ENCODE results near the gene MRPL52.
"Not testable (repeated sequence)": the region's sequence is repeated elsewhere in the genome, so short reads cannot be mapped to it uniquely, and the experiment has no call there.

MRPL52 gene

DNA sequence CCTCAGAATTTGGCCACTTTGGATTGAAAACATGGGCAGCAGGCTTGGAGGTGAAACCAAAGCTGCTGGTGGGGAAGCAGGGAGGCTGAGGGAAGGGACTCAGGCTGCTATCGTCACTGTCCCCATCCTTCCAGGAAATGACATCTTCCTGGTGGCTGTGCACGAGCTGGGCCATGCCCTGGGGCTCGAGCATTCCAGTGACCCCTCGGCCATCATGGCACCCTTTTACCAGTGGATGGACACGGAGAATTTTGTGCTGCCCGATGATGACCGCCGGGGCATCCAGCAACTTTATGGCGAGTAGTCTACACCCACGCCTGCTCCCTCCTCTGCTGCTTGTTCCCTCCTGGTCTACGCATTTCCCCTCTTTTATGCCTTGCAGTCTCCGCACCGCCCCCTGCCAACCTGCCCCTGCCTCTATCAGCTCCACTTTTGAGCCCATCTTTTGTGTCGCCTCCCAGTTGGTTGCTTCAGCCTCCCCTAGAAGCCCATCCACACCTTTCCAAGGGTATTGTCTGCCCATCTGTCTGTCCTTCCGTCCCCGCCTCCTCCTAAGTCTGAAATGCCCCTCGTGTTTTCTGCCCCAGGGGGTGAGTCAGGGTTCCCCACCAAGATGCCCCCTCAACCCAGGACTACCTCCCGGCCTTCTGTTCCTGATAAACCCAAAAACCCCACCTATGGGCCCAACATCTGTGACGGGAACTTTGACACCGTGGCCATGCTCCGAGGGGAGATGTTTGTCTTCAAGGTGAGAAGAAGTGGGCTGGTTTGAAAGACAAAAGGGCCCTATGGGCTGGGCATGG, 13.6 kb downstream of the MRPL52 start:
- no peaks in the 10 kb centered on the region for H3K36me3 Mint-ChIP-seq
- H3K4me1 Mint-ChIP-seq = peaks cover 4% of the 10 kb centered on the region
- H3K9me3 Mint-ChIP-seq = no peaks in the 10 kb centered on the region
- H3K27me3 Mint-ChIP-seq = no peaks in the 10 kb centered on the region
- H3K4me3 Mint-ChIP-seq = no peak overlapping the region
- H3K27ac Mint-ChIP-seq = peak overlapping the region; percentile 77

DNA sequence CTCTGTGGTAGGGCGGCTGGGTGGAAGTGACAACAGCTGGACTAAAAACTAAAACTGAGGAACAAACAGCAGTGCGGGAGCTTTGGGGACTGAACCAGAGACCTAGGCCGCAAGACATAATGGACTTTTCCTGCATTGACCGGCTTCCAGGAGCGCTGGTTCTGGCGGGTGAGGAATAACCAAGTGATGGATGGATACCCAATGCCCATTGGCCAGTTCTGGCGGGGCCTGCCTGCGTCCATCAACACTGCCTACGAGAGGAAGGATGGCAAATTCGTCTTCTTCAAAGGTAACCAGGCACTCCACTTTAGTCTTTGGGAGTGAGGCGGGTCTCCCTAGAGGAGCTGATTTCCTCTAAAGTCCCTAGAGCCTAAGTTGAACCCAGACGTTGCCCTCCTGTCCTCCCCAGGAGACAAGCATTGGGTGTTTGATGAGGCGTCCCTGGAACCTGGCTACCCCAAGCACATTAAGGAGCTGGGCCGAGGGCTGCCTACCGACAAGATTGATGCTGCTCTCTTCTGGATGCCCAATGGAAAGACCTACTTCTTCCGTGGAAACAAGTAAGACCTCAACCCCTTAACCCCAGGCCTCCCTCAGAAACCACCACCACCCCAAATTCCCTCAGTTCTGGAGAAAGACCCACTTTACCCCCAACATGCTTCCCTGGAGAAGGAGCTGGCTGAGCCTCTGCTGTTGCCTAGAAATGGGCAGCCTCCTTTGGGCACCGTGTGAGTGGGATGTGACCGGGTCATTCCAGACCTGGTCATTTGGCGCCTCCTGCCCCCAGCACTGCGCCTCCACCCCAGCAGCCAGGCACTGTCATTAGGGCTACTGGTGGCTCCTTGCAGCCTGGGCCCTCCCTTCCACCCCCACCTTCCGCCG, 14.8 kb downstream of the MRPL52 start:
- H3K27me3 Mint-ChIP-seq = no peaks in the 10 kb centered on the region
- no peaks in the 10 kb centered on the region for H3K4me1 Mint-ChIP-seq
- H3K9me3 Mint-ChIP-seq = no peaks in the 10 kb centered on the region
- no peak overlapping the region for H3K4me3 Mint-ChIP-seq
- H3K36me3 Mint-ChIP-seq = no peaks in the 10 kb centered on the region
- H3K27ac Mint-ChIP-seq = no peak overlapping the region

GRCh38 chr14:22845103-22845394, 15.4 kb downstream of the MRPL52 start:
- Mint-ChIP-seq H3K4me3 (no peak overlapping the region), H3K9me3 (no peaks in the 10 kb centered on the region), H3K4me1 (no peaks in the 10 kb centered on the region), H3K27me3 (no peaks in the 10 kb centered on the region), H3K27ac (no peak overlapping the region), H3K36me3 (no peaks in the 10 kb centered on the region)

DNA sequence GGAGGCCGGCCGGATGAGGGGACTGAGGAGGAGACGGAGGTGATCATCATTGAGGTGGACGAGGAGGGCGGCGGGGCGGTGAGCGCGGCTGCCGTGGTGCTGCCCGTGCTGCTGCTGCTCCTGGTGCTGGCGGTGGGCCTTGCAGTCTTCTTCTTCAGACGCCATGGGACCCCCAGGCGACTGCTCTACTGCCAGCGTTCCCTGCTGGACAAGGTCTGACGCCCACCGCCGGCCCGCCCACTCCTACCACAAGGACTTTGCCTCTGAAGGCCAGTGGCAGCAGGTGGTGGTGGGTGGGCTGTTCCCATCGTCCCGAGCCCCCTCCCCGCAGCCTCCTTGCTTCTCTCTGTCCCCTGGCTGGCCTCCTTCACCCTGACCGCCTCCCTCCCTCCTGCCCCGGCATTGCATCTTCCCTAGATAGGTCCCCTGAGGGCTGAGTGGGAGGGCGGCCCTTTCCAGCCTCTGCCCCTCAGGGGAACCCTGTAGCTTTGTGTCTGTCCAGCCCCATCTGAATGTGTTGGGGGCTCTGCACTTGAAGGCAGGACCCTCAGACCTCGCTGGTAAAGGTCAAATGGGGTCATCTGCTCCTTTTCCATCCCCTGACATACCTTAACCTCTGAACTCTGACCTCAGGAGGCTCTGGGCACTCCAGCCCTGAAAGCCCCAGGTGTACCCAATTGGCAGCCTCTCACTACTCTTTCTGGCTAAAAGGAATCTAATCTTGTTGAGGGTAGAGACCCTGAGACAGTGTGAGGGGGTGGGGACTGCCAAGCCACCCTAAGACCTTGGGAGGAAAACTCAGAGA, 16.3 kb downstream of the MRPL52 start:
- Mint-ChIP-seq H3K4me1 (no peaks in the 10 kb centered on the region), H3K27ac (peak overlapping the region; percentile 38), H3K36me3 (no peaks in the 10 kb centered on the region), H3K9me3 (no peaks in the 10 kb centered on the region), H3K4me3 (no peak overlapping the region), H3K27me3 (no peaks in the 10 kb centered on the region)

GRCh38 chr14:22846811-22847307, 17.2 kb downstream of the MRPL52 start:
- Mint-ChIP-seq H3K27ac (no peak overlapping the region), H3K4me1 (no peaks in the 10 kb centered on the region), H3K27me3 (no peaks in the 10 kb centered on the region), H3K36me3 (no peaks in the 10 kb centered on the region), H3K9me3 (no peaks in the 10 kb centered on the region), H3K4me3 (peak overlapping the region; percentile 11)

DNA sequence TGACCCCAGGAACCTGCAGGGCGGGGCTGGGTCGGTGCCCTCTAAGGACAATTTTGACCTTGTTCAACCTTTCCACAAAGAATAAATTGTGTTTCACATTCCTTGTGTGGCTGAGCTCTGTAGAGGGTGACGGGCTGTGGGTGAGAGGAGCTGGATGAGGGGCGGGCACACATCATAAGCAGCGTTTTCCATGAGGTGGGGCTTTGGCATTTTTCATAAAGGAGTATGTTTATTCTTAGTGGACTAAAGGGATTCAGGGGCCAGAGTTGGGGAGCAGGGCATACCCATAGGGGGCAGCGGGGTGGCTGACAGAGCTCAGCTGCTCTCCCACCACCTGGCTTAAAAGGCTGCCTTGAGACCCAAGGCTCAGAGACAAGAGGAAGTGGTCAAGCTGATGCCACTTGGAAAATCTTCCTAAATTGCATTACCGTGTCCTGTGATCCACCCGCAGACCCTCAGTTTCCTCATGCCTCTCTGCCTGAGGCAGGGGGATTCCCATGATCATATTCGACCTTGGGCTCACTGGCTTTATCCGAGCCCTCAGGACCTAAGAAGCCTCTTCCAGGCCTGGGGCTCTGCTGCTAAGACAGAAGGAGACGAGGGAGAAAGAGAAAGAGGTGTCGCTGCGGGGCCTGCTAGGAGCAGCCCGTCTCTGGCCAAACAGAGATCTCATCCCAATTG, 18.1 kb downstream of the MRPL52 start:
- H3K4me3 Mint-ChIP-seq = no peak overlapping the region
- no peaks in the 10 kb centered on the region for H3K9me3 Mint-ChIP-seq
- no peaks in the 10 kb centered on the region for H3K27me3 Mint-ChIP-seq
- H3K4me1 Mint-ChIP-seq = peaks cover 2% of the 10 kb centered on the region
- H3K27ac Mint-ChIP-seq = no peak overlapping the region
- no peaks in the 10 kb centered on the region for H3K36me3 Mint-ChIP-seq

- Mint-ChIP-seq H3K36me3 (no peaks in the 10 kb centered on the region), H3K4me1 (peaks cover 4% of the 10 kb centered on the region), H3K27me3 (no peaks in the 10 kb centered on the region), H3K4me3 (no peak overlapping the region), H3K27ac (no peak overlapping the region), H3K9me3 (no peaks in the 10 kb centered on the region)
Observed at GRCh38 chr14:22848351-22849164, 18.9 kb downstream of the MRPL52 start.

DNA sequence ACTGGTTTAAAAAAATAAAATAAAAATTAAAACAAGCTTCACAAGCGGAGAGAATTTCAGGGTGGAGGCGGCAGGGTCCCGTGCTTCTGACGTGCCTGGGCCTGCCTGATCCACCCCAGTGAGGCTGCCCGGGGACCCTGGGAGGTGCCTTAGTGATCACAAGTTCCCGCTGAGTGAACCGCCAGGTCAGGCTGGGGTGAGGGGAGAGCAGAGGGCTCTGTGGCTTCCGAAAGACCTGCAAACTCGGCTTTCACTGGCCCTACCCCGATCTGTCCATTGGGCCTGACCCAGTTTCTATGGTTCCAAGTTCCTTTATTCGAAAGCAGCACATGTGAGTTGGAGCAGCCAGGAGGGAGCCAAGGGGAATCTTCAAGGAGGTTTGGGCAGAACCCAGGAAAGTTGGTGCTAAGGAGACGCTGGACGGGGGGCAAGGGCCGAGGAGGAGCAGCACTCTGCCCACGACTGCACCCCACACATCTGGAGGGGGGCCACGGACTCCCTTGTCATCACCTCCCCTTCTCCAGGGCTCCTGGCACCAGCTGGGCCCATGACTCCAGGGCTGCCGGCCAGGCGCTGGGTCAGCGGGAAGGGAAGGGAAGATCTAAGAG, 19.6 kb downstream of the MRPL52 start:
- H3K9me3 Mint-ChIP-seq = no peaks in the 10 kb centered on the region
- H3K27me3 Mint-ChIP-seq = no peaks in the 10 kb centered on the region
- H3K4me1 Mint-ChIP-seq = peaks cover 4% of the 10 kb centered on the region
- H3K4me3 Mint-ChIP-seq = no peak overlapping the region
- no peaks in the 10 kb centered on the region for H3K36me3 Mint-ChIP-seq
- H3K27ac Mint-ChIP-seq = no peak overlapping the region

DNA sequence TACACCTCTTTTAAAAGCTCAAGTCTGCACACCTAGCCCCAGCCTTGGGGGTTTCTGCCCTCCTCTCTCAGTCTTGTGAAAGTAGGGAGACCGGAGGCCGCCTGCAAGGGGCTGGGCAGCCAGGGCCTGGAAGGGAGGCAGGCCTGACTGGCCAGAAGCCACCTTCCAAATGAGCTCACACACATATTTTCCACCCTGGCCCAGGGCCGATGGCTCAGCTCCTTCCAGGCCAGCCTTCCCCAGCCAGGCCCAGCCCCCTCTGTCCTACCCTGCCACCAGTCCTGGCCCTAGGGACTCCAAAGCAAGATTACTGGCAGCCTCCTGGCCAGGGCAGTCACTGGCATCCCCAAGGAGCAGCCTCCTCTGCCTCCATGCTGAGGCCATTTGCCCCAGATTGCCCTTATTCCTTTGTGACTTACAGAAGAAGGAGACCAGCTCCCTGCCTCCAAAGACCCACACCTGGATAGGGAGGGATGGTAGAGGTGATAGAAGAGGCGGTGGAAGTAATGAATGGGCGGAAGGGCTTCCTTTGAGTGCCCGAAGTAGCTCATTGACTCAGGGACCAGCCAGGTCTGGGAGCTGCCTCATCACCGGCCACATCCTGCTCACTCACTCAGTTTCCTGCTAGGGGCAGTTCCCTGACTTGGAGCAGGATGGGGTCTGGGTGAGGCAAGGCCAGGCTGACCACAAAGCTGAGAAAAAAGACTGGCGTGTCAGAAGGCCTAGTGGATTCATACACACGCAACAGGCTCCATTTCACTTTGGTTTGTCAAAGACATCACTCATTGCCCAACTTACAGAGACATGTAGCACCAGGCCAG, 21.5 kb downstream of the MRPL52 start:
- H3K4me3 Mint-ChIP-seq = no peak overlapping the region
- H3K9me3 Mint-ChIP-seq = no peaks in the 10 kb centered on the region
- H3K27me3 Mint-ChIP-seq = no peaks in the 10 kb centered on the region
- H3K27ac Mint-ChIP-seq = no peak overlapping the region
- H3K4me1 Mint-ChIP-seq = peaks cover 6% of the 10 kb centered on the region
- H3K36me3 Mint-ChIP-seq = no peaks in the 10 kb centered on the region

DNA sequence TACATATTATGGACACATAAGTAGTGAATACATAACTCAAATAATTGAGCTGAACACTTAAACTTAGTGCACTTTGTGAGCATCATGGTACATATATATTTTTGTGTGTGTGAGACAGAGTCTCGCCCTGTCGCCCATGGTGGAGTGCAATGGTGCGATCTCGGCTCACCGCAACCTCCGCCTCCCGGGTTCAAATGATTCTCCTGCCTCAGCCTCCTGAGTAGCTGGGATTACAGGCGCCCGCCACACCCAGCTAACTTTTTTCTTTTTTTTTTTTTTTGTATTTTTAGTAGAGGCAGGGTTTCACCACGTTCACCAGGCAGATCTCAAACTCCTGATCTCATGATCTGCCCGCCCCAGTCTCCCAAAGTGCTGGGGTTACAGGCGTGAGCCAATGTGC, 22.5 kb downstream of the MRPL52 start:
- not testable (repeated sequence) for H3K9me3 Mint-ChIP-seq, H3K27ac Mint-ChIP-seq

DNA sequence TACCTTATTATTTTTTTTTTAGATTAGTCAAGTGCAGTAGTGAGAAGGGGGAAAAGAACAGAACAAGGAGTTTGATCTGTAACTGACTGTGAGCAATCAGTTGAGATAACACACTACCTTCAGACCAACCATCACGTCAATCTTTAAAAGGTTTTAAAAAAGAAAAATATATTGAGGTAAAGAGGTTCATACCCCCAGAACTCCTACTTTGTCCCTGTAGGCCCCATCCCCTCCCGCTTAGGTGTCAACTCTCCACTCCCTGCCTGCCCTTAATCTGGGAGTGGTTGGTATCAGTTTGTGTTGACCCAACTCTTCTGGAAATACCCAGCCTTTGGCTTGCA, 22.9 kb downstream of the MRPL52 start:
- H3K27ac Mint-ChIP-seq = no peak overlapping the region
- peaks cover 13% of the 10 kb centered on the region for H3K4me1 Mint-ChIP-seq
- no peak overlapping the region for H3K4me3 Mint-ChIP-seq
- H3K9me3 Mint-ChIP-seq = no peaks in the 10 kb centered on the region
- H3K27me3 Mint-ChIP-seq = no peaks in the 10 kb centered on the region
- no peaks in the 10 kb centered on the region for H3K36me3 Mint-ChIP-seq

More for the DNA sequence above, 22.5 kb downstream of the MRPL52 start:
- not testable (repeated sequence) for H3K4me3 Mint-ChIP-seq, H3K36me3 Mint-ChIP-seq, H3K4me1 Mint-ChIP-seq, H3K27me3 Mint-ChIP-seq

- Mint-ChIP-seq H3K27me3 (no peaks in the 10 kb centered on the region), H3K36me3 (no peaks in the 10 kb centered on the region), H3K4me3 (peak overlapping the region; percentile 83), H3K27ac (no peak overlapping the region), H3K4me1 (peaks cover 17% of the 10 kb centered on the region), H3K9me3 (no peaks in the 10 kb centered on the region)
Observed at GRCh38 chr14:22852940-22853767, 23.5 kb downstream of the MRPL52 start.

DNA sequence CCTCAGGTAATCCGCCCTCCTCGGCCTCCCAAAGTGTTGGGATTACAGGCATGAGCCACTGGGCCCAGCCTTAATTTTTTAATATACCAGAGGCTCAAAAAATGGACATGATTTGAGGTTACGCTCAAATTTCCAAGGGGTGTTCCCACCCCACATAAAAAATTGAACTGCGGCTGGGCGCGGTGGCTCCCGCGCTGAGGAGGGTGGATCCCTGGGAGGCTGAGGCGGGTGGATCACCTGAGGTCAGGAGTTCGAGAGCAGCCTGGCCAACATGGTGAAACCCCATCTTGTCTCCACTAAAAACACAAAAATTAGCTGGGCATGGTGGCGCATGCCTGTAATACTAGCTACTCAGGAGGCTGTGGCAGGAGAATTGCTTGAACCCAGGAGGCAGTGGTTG, 24.6 kb downstream of the MRPL52 start:
- H3K4me3 Mint-ChIP-seq, H3K9me3 Mint-ChIP-seq, H3K36me3 Mint-ChIP-seq, H3K27ac Mint-ChIP-seq, H3K27me3 Mint-ChIP-seq: not testable (repeated sequence)
- H3K4me1 Mint-ChIP-seq = peaks cover 25% of the 10 kb centered on the region
